Upper lobe of left lung (tissue), 4 donors: ENCODE results near the gene NLGN1.

ENCODE experiments used
- EP300 ChIP-seq, 4 donors: sonication (generic); formaldehyde crosslinking; IDR thresholded peaks; one replicate each; pipeline ENCODE4 v1.5.1; 2017; ENCODE audit warnings: antibody characterized with exemption in 4 of 4, control low read depth in 2 of 4
- POLR2A ChIP-seq, 4 donors: fragments of 450-650 bp; IDR thresholded peaks; one replicate each; pipeline ENCODE4 v1.5.1; 2016 to 2017; ENCODE audit warnings: antibody characterized with exemption in 4 of 4, mild to moderate bottlenecking in 2 of 4
- POLR2AphosphoS5 ChIP-seq, 2 donors: sonication (generic); formaldehyde crosslinking; IDR thresholded peaks; one replicate each; pipeline ENCODE4 v1.5.1; 2017; ENCODE audit warnings: antibody characterized with exemption in 2 of 2
- TF ChIP-seq, protein P1 (sequence below), 6 experiments: fragments of 450-650 bp in 4 of 6; fragments of 200-600 bp in 2 of 6; sonication (generic) in 2 of 6; IDR thresholded peaks; one replicate each; pipeline ENCODE4 v1.5.1; 2016 to 2019; ENCODE audit warnings: antibody characterized with exemption in 6 of 6

DNA sequence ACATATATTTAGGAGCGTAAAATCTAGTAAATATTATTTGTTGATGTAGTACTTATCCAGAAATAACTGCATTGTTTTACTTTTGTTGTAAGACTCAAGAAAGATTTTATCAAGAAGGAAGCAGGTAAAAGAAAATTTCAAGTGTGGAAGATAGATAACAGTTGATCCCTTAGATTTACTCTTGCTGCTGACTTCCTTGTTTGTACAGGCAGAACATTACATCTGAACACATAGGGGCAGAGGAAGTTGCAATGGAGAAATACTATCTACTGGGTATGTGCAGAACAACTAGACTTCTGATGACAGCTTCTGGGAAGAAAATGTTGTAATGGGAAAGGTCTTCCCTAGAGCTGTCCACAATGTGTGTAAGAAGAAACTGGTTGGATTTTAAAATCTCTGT is 350.6 kb downstream of the NLGN1 start:
- TF ChIP-seq, protein P1, sequence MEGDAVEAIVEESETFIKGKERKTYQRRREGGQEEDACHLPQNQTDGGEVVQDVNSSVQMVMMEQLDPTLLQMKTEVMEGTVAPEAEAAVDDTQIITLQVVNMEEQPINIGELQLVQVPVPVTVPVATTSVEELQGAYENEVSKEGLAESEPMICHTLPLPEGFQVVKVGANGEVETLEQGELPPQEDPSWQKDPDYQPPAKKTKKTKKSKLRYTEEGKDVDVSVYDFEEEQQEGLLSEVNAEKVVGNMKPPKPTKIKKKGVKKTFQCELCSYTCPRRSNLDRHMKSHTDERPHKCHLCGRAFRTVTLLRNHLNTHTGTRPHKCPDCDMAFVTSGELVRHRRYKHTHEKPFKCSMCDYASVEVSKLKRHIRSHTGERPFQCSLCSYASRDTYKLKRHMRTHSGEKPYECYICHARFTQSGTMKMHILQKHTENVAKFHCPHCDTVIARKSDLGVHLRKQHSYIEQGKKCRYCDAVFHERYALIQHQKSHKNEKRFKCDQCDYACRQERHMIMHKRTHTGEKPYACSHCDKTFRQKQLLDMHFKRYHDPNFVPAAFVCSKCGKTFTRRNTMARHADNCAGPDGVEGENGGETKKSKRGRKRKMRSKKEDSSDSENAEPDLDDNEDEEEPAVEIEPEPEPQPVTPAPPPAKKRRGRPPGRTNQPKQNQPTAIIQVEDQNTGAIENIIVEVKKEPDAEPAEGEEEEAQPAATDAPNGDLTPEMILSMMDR (IDR thresholded peaks at IDR 0.05) = no peak
- no peak for TF ChIP-seq POLR2A (IDR thresholded peaks at IDR 0.05)
- no peak for TF ChIP-seq POLR2AphosphoS5 (IDR thresholded peaks at IDR 0.05)
- no peak for TF ChIP-seq EP300 (IDR thresholded peaks at IDR 0.05)
